HepG2 (cell line): Measurements from ENCODE around the gene TRIM7. TPM values are rescaled to one million over a fixed set of nuclear protein-coding genes. Genes with fewer than 3 reads are reported as not detected.

Experiments used
- AGO2 ChIP-seq: fragments of 200-400 bp; formaldehyde crosslinking; optimal IDR thresholded peaks from 2 replicates; pipeline ENCODE3; 2017; ENCODE audit warnings: mild to moderate bottlenecking, low read depth, low read length, moderate library complexity
- ARHGAP35 ChIP-seq: sonication (generic); formaldehyde crosslinking; IDR thresholded peaks from 2 replicates; pipeline ENCODE4 v1.9.0; 2022; ENCODE audit warnings: mild to moderate bottlenecking, inconsistent platforms, moderate library complexity, missing genetic modification reagents, borderline replicate concordance
- ATF4 ChIP-seq, 2 experiments: fragments of 450-650 bp in 1 of 2; sonication (generic) in 1 of 2; formaldehyde crosslinking; IDR thresholded peaks; 2 replicates each; pipeline versions ENCODE4 v1.5.0 to v1.8.0; 2020 to 2022; ENCODE audit warnings: mild to moderate bottlenecking in 1 of 2, missing genetic modification reagents in 1 of 2
- CERS6 ChIP-seq: sonication (generic); formaldehyde crosslinking; IDR thresholded peaks from 2 replicates; pipeline ENCODE4 v1.5.0; 2020; ENCODE audit warnings: missing genetic modification reagents
- CREB1 ChIP-seq, 2 experiments: fragments of 450-650 bp in 1 of 2; IDR thresholded peaks; 2 replicates each; pipeline ENCODE4 v1.6.1; 2016 to 2017; ENCODE audit warnings: control low read depth in 1 of 2, mild to moderate bottlenecking in 1 of 2, missing compliant biosample characterization in 1 of 2, missing genetic modification characterization in 1 of 2
- GMEB1 ChIP-seq: sonication (generic); formaldehyde crosslinking; IDR thresholded peaks from 2 replicates; pipeline ENCODE4 v1.5.1; 2020; ENCODE audit warnings: missing genetic modification reagents, mild to moderate bottlenecking, borderline replicate concordance
- MXI1 ChIP-seq: IDR thresholded peaks from 3 replicates; pipeline ENCODE4 v1.6.1; 2012; ENCODE audit warnings: low read depth, low read length, inconsistent platforms, borderline replicate concordance
- NFATC3 ChIP-seq: sonication (generic); formaldehyde crosslinking; IDR thresholded peaks from 2 replicates; pipeline ENCODE4 v1.5.1; 2020; ENCODE audit warnings: mild to moderate bottlenecking, missing genetic modification reagents
- UBTF ChIP-seq: sonication (generic); formaldehyde crosslinking; IDR thresholded peaks from 2 replicates; pipeline ENCODE4 v1.4.0; 2020; ENCODE audit warnings: mild to moderate bottlenecking, missing genetic modification reagents
- ZBTB46 ChIP-seq: sonication (generic); formaldehyde crosslinking; IDR thresholded peaks from 2 replicates; pipeline ENCODE4 v1.4.0; 2020; ENCODE audit warnings: mild to moderate bottlenecking, missing genetic modification reagents, borderline replicate concordance
- ZNF280B ChIP-seq: sonication (generic); formaldehyde crosslinking; IDR thresholded peaks from 2 replicates; pipeline ENCODE4 v1.5.0; 2020; ENCODE audit warnings: missing genetic modification reagents, mild to moderate bottlenecking, borderline replicate concordance
- ZNF556 ChIP-seq: sonication (generic); formaldehyde crosslinking; IDR thresholded peaks from 2 replicates; pipeline ENCODE4 v1.4.0; 2020; ENCODE audit warnings: mild to moderate bottlenecking, missing genetic modification reagents, borderline replicate concordance
- ZNF709 ChIP-seq: sonication (generic); formaldehyde crosslinking; IDR thresholded peaks from 2 replicates; pipeline ENCODE4 v1.5.0; 2020; ENCODE audit warnings: mild to moderate bottlenecking, missing genetic modification reagents
- ZNF720 ChIP-seq: sonication (generic); formaldehyde crosslinking; IDR thresholded peaks from 2 replicates; pipeline ENCODE4 v1.4.0; 2020; ENCODE audit warnings: missing genetic modification reagents
- ZNF891 ChIP-seq: sonication (generic); formaldehyde crosslinking; IDR thresholded peaks from 2 replicates; pipeline ENCODE4 v1.5.0; 2020; ENCODE audit warnings: mild to moderate bottlenecking, missing genetic modification reagents
- polyA plus RNA-seq, 8 experiments: library from polyadenylated mRNA; depleted of rRNA in 3 of 8; stranded (reverse) in 7 of 8; unstranded in 1 of 8; fragments of >200 nt; fragmentation: Illumina TruSeq in 4 of 8; extraction: Trizol in 4 of 8; gene quantifications; 2 replicates each; pipeline versions ENCODE4 v1.2.1 to v1.2.3, GENCODE V29; 2011 to 2016; ENCODE audit warnings: low read depth in 4 of 8, missing spikeins in 1 of 8, mixed read lengths in 1 of 8; ENCODE audit not compliant: insufficient read depth in 1 of 8
- total RNA-seq, 5 experiments: library from RNA; depleted of rRNA; stranded (reverse); fragments of >200 nt; fragmentation: Illumina TruSeq; extraction: Trizol; gene quantifications; 2 replicates each; pipeline ENCODE4 v1.2.3, GENCODE V29; 2016; ENCODE audit warnings: low read depth in 1 of 5

Gene TRIM7
- total and polyA plus RNA-seq, 2 of the 13 experiments (the other 11 are each of a cell fraction or from before 2014, with no cell fraction given), result 0.13 TPM; not detected in 1

GRCh38 chr5:181243564-181244343 lies 38.8 kb upstream of the TRIM7 start, which contains the start of gene RACK1 (continued):
- peak; percentile 73; the same call in 1 of the 2 replicates for TF ChIP-seq ZNF280B (CRISPR knock-in tag)
- no peak for TF ChIP-seq ZBTB46
- TF ChIP-seq ATF4 (CRISPR knock-in tag; IDR thresholded peaks at IDR 0.05), result peak in 1 of 2 experiments; percentile 79; a peak in 2 of 4 replicates
- TF ChIP-seq ZNF556 (CRISPR knock-in tag), result 0 out of 2 replicates have a peak, but pooled peaks have one; percentile 48
- TF ChIP-seq GMEB1 (CRISPR knock-in tag), result peak; percentile 21; the same call in 1 of the 2 replicates
- TF ChIP-seq MXI1, result peak; percentile 69; the same call in 1 of the 3 replicates
- TF ChIP-seq ARHGAP35 (CRISPR knock-in tag), result peak; percentile 47; the same call in 1 of the 2 replicates
- peak; percentile 78 for TF ChIP-seq UBTF (CRISPR knock-in tag)
- TF ChIP-seq AGO2, result peak; percentile 96
- no peak for TF ChIP-seq CERS6 (CRISPR knock-in tag)
- no peak for TF ChIP-seq CREB1 (IDR thresholded peaks at IDR 0.05)
- TF ChIP-seq CREB1 (CRISPR knock-in tag; IDR thresholded peaks at IDR 0.05), result peak; percentile 46
- peak; percentile 35; the same call in 1 of the 2 replicates for TF ChIP-seq NFATC3 (CRISPR knock-in tag)
- TF ChIP-seq ZNF709 (CRISPR knock-in tag), result peak; percentile 66
- TF ChIP-seq ZNF891, result 0 out of 2 replicates have a peak, but pooled peaks have one; percentile 80
- TF ChIP-seq ZNF720 (CRISPR knock-in tag), result no peak
